ENCODE measurements around the gene ZNHIT2.

DNA sequence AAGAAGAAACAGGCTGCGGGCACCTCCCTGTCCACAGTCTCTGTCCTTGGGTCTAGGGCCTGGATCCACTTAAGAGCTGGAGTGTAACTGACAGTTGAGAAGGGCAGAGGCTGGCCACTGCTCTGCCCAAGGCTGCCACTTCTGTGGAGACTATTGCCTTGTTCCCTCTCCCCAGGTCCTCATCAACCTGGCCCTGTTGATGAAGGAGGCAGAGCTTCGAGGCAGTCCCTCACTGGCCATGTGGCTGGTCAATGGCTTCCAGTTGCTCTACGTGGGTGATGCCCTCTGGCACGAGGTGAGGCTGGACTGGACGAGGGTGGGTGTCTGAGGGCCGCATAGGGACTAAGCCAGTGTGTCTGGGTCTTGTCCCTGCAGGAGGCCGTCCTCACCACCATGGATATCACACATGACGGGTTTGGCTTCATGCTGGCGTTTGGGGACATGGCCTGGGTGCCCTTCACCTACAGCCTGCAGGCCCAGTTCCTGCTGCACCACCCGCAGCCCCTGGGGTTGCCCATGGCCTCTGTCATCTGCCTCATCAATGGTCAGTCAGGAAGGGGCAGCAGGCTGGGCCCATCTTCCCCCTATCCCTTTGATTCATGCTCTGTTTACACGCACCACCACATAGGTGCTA lies 2.8 kb downstream of the ZNHIT2 start:
- TF ChIP-seq POLR2A (IDR thresholded peaks at IDR 0.05; ENCODE audit: low read depth) = no peak
- TF ChIP-seq, protein P1, sequence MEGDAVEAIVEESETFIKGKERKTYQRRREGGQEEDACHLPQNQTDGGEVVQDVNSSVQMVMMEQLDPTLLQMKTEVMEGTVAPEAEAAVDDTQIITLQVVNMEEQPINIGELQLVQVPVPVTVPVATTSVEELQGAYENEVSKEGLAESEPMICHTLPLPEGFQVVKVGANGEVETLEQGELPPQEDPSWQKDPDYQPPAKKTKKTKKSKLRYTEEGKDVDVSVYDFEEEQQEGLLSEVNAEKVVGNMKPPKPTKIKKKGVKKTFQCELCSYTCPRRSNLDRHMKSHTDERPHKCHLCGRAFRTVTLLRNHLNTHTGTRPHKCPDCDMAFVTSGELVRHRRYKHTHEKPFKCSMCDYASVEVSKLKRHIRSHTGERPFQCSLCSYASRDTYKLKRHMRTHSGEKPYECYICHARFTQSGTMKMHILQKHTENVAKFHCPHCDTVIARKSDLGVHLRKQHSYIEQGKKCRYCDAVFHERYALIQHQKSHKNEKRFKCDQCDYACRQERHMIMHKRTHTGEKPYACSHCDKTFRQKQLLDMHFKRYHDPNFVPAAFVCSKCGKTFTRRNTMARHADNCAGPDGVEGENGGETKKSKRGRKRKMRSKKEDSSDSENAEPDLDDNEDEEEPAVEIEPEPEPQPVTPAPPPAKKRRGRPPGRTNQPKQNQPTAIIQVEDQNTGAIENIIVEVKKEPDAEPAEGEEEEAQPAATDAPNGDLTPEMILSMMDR (IDR thresholded peaks at IDR 0.05) = no peak
